H1 (cell line): ENCODE results near the gene INAVA. TPM values are rescaled to one million over a fixed set of nuclear protein-coding genes. Genes with fewer than 3 reads are reported as not detected.

Experiments
- BACH1 ChIP-seq: IDR thresholded peaks from 2 replicates; pipeline ENCODE4 v1.6.1; 2012; ENCODE audit warnings: low read length, improper control_type of control experiment
- CTBP2 ChIP-seq: IDR thresholded peaks from 2 replicates; pipeline ENCODE4 v1.7.0; 2011; ENCODE audit warnings: borderline replicate concordance, mild to moderate bottlenecking, moderate library complexity, mixed read lengths, low read length; ENCODE audit not compliant: insufficient read depth, insufficient read length
- EGR1 ChIP-seq: IDR thresholded peaks from 2 replicates; pipeline ENCODE4 v1.6.1; 2011; ENCODE audit warnings: low read depth, low read length, borderline replicate concordance
- EP300 ChIP-seq, 2 experiments: IDR thresholded peaks; 1 replicate in 1 of 2; 2 replicates in 1 of 2; pipeline ENCODE4 v1.6.1; 2011 to 2012; ENCODE audit warnings: low read depth in 2 of 2, low read length in 2 of 2, mild to moderate bottlenecking in 2 of 2, borderline replicate concordance in 1 of 2, inconsistent platforms in 1 of 2, moderate library complexity in 1 of 2
- FOSL1 ChIP-seq: IDR thresholded peaks from 2 replicates; pipeline ENCODE4 v1.6.1; 2011; ENCODE audit warnings: mild to moderate bottlenecking, low read depth, low read length, moderate library complexity; ENCODE audit not compliant: insufficient read depth
- HDAC2 ChIP-seq, 2 experiments: fragments of 300-600 bp in 1 of 2; sonication (generic) in 1 of 2; IDR thresholded peaks; 2 replicates each; pipeline ENCODE4 v1.6.1; 2011 to 2012; ENCODE audit warnings: low read depth in 2 of 2, low read length in 2 of 2, mild to moderate bottlenecking in 2 of 2, moderate library complexity in 2 of 2, borderline replicate concordance in 1 of 2, inconsistent platforms in 1 of 2
- HDAC6 ChIP-seq: IDR thresholded peaks from one replicate; pipeline ENCODE4 v1.7.1; 2012; ENCODE audit warnings: low read depth, mild to moderate bottlenecking, inconsistent platforms, low read length, moderate library complexity
- KDM1A ChIP-seq: fragments of 200-600, 300-600 bp; sonication (generic); IDR thresholded peaks from 2 replicates; pipeline ENCODE4 v1.7.1; 2016; ENCODE audit warnings: mild to moderate bottlenecking, low read length, borderline replicate concordance
- MAFK ChIP-seq: IDR thresholded peaks from 2 replicates; pipeline ENCODE4 v1.6.1; 2012; ENCODE audit warnings: low read depth, mild to moderate bottlenecking, improper control_type of control experiment, low read length
- NANOG ChIP-seq: IDR thresholded peaks from 2 replicates; pipeline ENCODE4 v1.6.1; 2011; ENCODE audit warnings: low read length, low read depth, mild to moderate bottlenecking, inconsistent platforms; ENCODE audit not compliant: insufficient read depth, poor library complexity, severe bottlenecking
- PHF8 ChIP-seq: fragments of 200-600 bp; sonication (generic); conservative IDR thresholded peaks from 2 replicates; pipeline ENCODE4 v1.7.1; 2012; ENCODE audit warnings: low read depth, mild to moderate bottlenecking, inconsistent platforms, low read length, moderate library complexity
- POLR2A ChIP-seq, 2 experiments: IDR thresholded peaks; 1 replicate in 1 of 2; 2 replicates in 1 of 2; pipeline ENCODE4 v1.6.1; 2011; ENCODE audit warnings: low read depth in 2 of 2, low read length in 2 of 2, mild to moderate bottlenecking in 2 of 2; ENCODE audit errors: control extremely low read depth in 1 of 2
- POU5F1 ChIP-seq: IDR thresholded peaks from 2 replicates; pipeline ENCODE4 v1.6.1; 2011; ENCODE audit warnings: low read depth, mild to moderate bottlenecking, low read length, moderate library complexity
- RAD21 ChIP-seq, 2 experiments: IDR thresholded peaks in 1 of 2; conservative IDR thresholded peaks in 1 of 2; 2 replicates each; pipeline ENCODE4 v1.6.1; 2011; ENCODE audit warnings: low read depth in 2 of 2, low read length in 2 of 2, improper control_type of control experiment in 1 of 2, inconsistent platforms in 1 of 2, mild to moderate bottlenecking in 1 of 2, moderate library complexity in 1 of 2
- RFX5 ChIP-seq: IDR thresholded peaks from 2 replicates; pipeline ENCODE4 v1.6.1; 2011; ENCODE audit warnings: low read depth, low read length, improper control_type of control experiment, borderline replicate concordance
- SAP30 ChIP-seq: fragments of 300-600 bp; sonication (generic); IDR thresholded peaks from 2 replicates; pipeline ENCODE4 v1.7.1; 2012; ENCODE audit warnings: low read length, moderate library complexity, mild to moderate bottlenecking, inconsistent platforms; ENCODE audit not compliant: insufficient read depth, insufficient replicate concordance
- SIN3A ChIP-seq, 2 experiments: IDR thresholded peaks in 1 of 2; conservative IDR thresholded peaks in 1 of 2; 2 replicates each; pipeline ENCODE4 v1.6.1; 2011 to 2012; ENCODE audit warnings: low read length in 2 of 2, improper control_type of control experiment in 1 of 2, low read depth in 1 of 2, mild to moderate bottlenecking in 1 of 2
- SIX5 ChIP-seq: IDR thresholded peaks from 2 replicates; pipeline ENCODE4 v1.6.1; 2011; ENCODE audit warnings: mild to moderate bottlenecking, low read depth, low read length
- SP4 ChIP-seq: IDR thresholded peaks from 2 replicates; pipeline ENCODE4 v1.6.1; 2012; ENCODE audit warnings: low read length, inconsistent platforms
- SRF ChIP-seq: IDR thresholded peaks from 2 replicates; pipeline ENCODE4 v1.6.1; 2011; ENCODE audit warnings: mild to moderate bottlenecking, low read depth, low read length, moderate library complexity
- SUZ12 ChIP-seq: fragments of 200-600 bp; sonication (generic); IDR thresholded peaks from 2 replicates; pipeline ENCODE4 v1.6.1; 2012; ENCODE audit warnings: mild to moderate bottlenecking, inconsistent platforms, low read length, moderate library complexity, mixed read lengths
- TAF7 ChIP-seq: optimal IDR thresholded peaks from 2 replicates; pipeline ENCODE3; 2011; ENCODE audit warnings: low read depth, mild to moderate bottlenecking, inconsistent platforms, low read length, moderate library complexity, borderline replicate concordance
- ZNF274 ChIP-seq: IDR thresholded peaks from 2 replicates; pipeline ENCODE4 v1.7.0; 2012; ENCODE audit warnings: low read length, borderline replicate concordance; ENCODE audit errors: extremely low read depth
- polyA plus RNA-seq, 7 experiments: library from polyadenylated mRNA; depleted of rRNA in 3 of 7; stranded (reverse) in 5 of 7; unstranded in 2 of 7; fragments of >200 nt in 5 of 7; fragments of 200-250 nt in 2 of 7; gene quantifications; 1 replicate in 5 of 7; 2 replicates in 1 of 7; 4 replicates in 1 of 7; pipeline versions ENCODE4 v1.2.1 to v1.2.3, GENCODE V29; 2011 to 2013; ENCODE audit warnings: missing spikeins in 2 of 7, mixed read lengths in 2 of 7
- total RNA-seq: library from RNA; stranded (reverse); fragmentation: NEBNext Ultra II Directional; extraction: Animal tissue kit (Norgen Biotek cat#: 25700); gene quantifications from 2 replicates; pipeline ENCODE4 v1.2.1, GENCODE V29; 2021
- TF ChIP-seq, protein P1 (sequence below): IDR thresholded peaks from 2 replicates; pipeline ENCODE4 v1.6.1; 2012; ENCODE audit warnings: inconsistent platforms

Gene INAVA
- total and polyA plus RNA-seq, 2 of the 8 experiments (the other 6 are each of a cell fraction or from before 2014, with no cell fraction given), result 46.8 to 49.3 TPM

DNA sequence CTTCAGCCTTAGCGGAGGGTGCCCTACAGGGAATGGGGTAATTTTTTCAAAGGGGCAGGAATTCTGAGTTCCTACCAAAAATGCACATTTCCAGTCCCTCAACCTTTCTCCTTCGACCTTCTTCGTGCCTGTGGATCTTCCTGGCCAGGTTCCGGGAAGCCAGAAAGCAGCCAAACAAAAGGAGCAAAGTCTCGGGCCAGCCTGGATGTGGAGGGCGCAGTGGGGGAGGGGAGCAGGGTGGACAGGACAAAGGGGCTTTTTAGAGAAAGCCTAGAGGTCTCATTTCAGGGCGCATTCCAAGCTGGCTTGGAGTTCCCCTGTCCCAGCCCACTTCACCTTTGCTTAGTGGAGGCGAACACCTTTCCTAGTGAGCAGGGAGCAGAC is 2.9 kb upstream of the INAVA start (continued):
- TF ChIP-seq, protein P1, sequence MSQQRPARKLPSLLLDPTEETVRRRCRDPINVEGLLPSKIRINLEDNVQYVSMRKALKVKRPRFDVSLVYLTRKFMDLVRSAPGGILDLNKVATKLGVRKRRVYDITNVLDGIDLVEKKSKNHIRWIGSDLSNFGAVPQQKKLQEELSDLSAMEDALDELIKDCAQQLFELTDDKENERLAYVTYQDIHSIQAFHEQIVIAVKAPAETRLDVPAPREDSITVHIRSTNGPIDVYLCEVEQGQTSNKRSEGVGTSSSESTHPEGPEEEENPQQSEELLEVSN, result no peak
- TF ChIP-seq SIX5 (no peak), BACH1 (no peak), MAFK (no peak), CTBP2 (no peak), SIN3A (conservative IDR thresholded peaks at IDR 0.05 in 1 of 2, IDR thresholded peaks at IDR 0.05 in 1 of 2; ENCODE audit: low read depth in 1 of 2, low read length in 2 of 2) (0 out of 4 replicates have a peak, but pooled peaks of 1 of the 2 experiments have one; percentile 43), POLR2A (IDR thresholded peaks at IDR 0.05; ENCODE audit: control extremely low read depth in 1 of 2, low read depth in 2 of 2, low read length in 2 of 2) (peak; percentile 69 to 84), FOSL1 (no peak), SUZ12 (no peak), EP300 (IDR thresholded peaks at IDR 0.05; ENCODE audit: borderline replicate concordance in 1 of 2, low read depth in 2 of 2, low read length in 2 of 2) (no peak), SRF (no peak), KDM1A (peak; percentile 38; the same call in 1 of the 2 replicates), POU5F1 (no peak), RFX5 (no peak), ZNF274 (no peak), EGR1 (peak; percentile 65; the same call in 1 of the 2 replicates), SP4 (no peak), HDAC6 (no peak), RAD21 (IDR thresholded peaks at IDR 0.05 in 1 of 2, conservative IDR thresholded peaks at IDR 0.05 in 1 of 2; ENCODE audit: low read depth in 2 of 2, low read length in 2 of 2) (no peak), SAP30 (no peak), NANOG (peak; percentile 12), PHF8 (peak; percentile 53), HDAC2 (IDR thresholded peaks at IDR 0.05; ENCODE audit: borderline replicate concordance in 1 of 2, low read depth in 2 of 2, low read length in 2 of 2) (0 out of 4 replicates have a peak, but pooled peaks of 1 of the 2 experiments have one; percentile 55), TAF7 (peak; percentile 50)
